ENCODE data around the gene DICER1.

DICER1 gene

GRCh38 chr14:95062220-95062619, 95.1 kb downstream of the DICER1 start:
- in situ Hi-C loops (cut with MboI; ENCODE audit: low sequenced_read_pairs): no loop called here

- in situ Hi-C loops (cut with MboI; ENCODE audit: low sequenced_read_pairs): no loop called here
These were observed 95.8 kb downstream of the DICER1 start for GRCh38 chr14:95061317-95062093.

GRCh38 chr14:95059126-95059525, 98.2 kb downstream of the DICER1 start:
- in situ Hi-C loops (cut with MboI; ENCODE audit: low sequenced_read_pairs): no loop called here

- in situ Hi-C loops (cut with MboI; ENCODE audit: low sequenced_read_pairs): no loop called here
These were observed 98.8 kb downstream of the DICER1 start for GRCh38 chr14:95058491-95058890.

- in situ Hi-C loops (cut with MboI; ENCODE audit: low sequenced_read_pairs): no loop called here
These were observed 99.5 kb downstream of the DICER1 start for GRCh38 chr14:95057851-95058250.

- in situ Hi-C loops (cut with MboI; ENCODE audit: low sequenced_read_pairs): no loop called here
These were observed 100.2 kb downstream of the DICER1 start for GRCh38 chr14:95057147-95057546.

GRCh38 chr14:95056476-95056875, 100.9 kb downstream of the DICER1 start:
- in situ Hi-C loops (cut with MboI; ENCODE audit: low sequenced_read_pairs): no loop called here

GRCh38 chr14:95055318-95055717, 102.0 kb downstream of the DICER1 start:
- in situ Hi-C loops (cut with MboI; ENCODE audit: low sequenced_read_pairs): no loop called here

GRCh38 chr14:95054346-95055280, 102.7 kb downstream of the DICER1 start:
- in situ Hi-C loops (cut with MboI; ENCODE audit: low sequenced_read_pairs): no loop called here

GRCh38 chr14:95052016-95052585, 105.2 kb downstream of the DICER1 start:
- in situ Hi-C loops (cut with MboI; ENCODE audit: low sequenced_read_pairs): no loop called here

GRCh38 chr14:95049952-95050351, 107.4 kb downstream of the DICER1 start:
- in situ Hi-C loops (cut with MboI; ENCODE audit: low sequenced_read_pairs): no loop called here

- in situ Hi-C loops (cut with MboI; ENCODE audit: low sequenced_read_pairs): no loop called here
These were observed 108.5 kb downstream of the DICER1 start for GRCh38 chr14:95048771-95049312.

GRCh38 chr14:95047754-95048153, 109.6 kb downstream of the DICER1 start:
- in situ Hi-C loops (cut with MboI; ENCODE audit: low sequenced_read_pairs): no loop called here

GRCh38 chr14:95046711-95047681, 110.3 kb downstream of the DICER1 start:
- in situ Hi-C loops (cut with MboI; ENCODE audit: low sequenced_read_pairs): no loop called here

- in situ Hi-C loops (cut with MboI; ENCODE audit: low sequenced_read_pairs): no loop called here
These were observed 111.4 kb downstream of the DICER1 start for GRCh38 chr14:95045836-95046430.

GRCh38 chr14:95045106-95045701, 112.1 kb downstream of the DICER1 start:
- in situ Hi-C loops (cut with MboI; ENCODE audit: low sequenced_read_pairs): no loop called here

- in situ Hi-C loops (cut with MboI; ENCODE audit: low sequenced_read_pairs): no loop called here
These were observed 112.7 kb downstream of the DICER1 start for GRCh38 chr14:95044463-95045105.

- in situ Hi-C loops (cut with MboI; ENCODE audit: low sequenced_read_pairs): no loop called here
These were observed 113.4 kb downstream of the DICER1 start for GRCh38 chr14:95043732-95044462.
